Prostate gland (tissue), 2 donors: ENCODE measurements around the gene KIDINS220.

ENCODE experiments used
- CTCF ChIP-seq, 4 experiments: fragments of 200-600 bp in 2 of 4; fragments of 450-650 bp in 2 of 4; sonication (generic) in 2 of 4; IDR thresholded peaks; 1 replicate in 3 of 4; 2 replicates in 1 of 4; pipeline ENCODE4 v1.5.1; 2016 to 2019; ENCODE audit warnings: antibody characterized with exemption in 4 of 4, mild to moderate bottlenecking in 2 of 4, moderate library complexity in 2 of 4
- POLR2A ChIP-seq: fragments of 450-650 bp; IDR thresholded peaks from one replicate; pipeline ENCODE4 v1.6.1; 2016; ENCODE audit warnings: antibody characterized with exemption, mild to moderate bottlenecking

- TF ChIP-seq CTCF (IDR thresholded peaks at IDR 0.05) (no peak), POLR2A (no peak)
Measured at GRCh38 chr2:8882094-8882493, 44.7 kb upstream of the KIDINS220 start.
